ENCODE results near the gene LRRTM2. TPM values are rescaled to one million over a fixed set of nuclear protein-coding genes. Genes with fewer than 3 reads are reported as not detected.

The LRRTM2 gene, protein sequence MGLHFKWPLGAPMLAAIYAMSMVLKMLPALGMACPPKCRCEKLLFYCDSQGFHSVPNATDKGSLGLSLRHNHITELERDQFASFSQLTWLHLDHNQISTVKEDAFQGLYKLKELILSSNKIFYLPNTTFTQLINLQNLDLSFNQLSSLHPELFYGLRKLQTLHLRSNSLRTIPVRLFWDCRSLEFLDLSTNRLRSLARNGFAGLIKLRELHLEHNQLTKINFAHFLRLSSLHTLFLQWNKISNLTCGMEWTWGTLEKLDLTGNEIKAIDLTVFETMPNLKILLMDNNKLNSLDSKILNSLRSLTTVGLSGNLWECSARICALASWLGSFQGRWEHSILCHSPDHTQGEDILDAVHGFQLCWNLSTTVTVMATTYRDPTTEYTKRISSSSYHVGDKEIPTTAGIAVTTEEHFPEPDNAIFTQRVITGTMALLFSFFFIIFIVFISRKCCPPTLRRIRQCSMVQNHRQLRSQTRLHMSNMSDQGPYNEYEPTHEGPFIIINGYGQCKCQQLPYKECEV
- 0.46 and 0.63 TPM in 2 replicates for total RNA-seq

DNA sequence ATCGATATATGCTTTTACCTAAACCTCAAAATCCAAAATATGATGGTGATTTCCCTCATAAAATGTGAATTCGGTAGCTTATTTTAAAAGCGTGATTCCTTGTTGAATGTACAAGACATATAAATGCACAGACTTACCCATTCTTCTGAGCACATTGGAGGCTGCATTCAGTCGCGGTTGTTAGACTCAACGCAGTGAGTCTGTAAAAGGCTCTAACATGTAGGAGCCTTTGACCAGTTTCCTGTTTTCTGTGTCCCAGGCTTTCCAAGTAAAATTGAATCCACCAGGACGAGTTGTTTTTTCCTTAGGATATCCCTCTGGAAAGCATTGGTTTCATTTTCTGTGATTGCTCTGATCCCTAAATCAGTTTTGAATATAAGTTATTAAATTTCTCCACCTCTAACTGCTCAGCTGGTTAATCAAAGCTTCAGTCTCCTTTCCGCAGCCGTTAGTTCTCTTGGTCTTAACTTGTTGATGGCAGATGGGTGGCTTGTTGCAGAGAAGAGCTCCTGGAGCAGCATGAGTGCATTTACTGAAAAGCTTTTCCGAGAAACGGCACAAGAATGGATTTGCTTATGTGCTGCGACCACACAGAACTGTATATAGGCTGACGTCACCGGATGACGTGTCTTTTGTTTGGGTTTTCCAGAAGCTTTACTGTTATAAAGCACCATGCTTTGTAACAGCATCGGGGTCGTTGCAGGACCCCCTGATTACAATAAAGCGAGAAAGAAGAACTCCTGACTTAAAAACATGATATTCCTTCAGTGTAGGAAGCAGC lies at the start of gene LRRTM2:
TSS of gene LRRTM2 (minus strand) at position 565 of the 781 bp plus-strand sequence. CDS start at position 141, 424 bp downstream.

Other genes with a start within 250 kb of the LRRTM2 start
- gene CTNNA1, start 121.9 kb downstream of the LRRTM2 start, total RNA-seq, result 413 and 447 TPM in 2 replicates